NCI-H69 (cell line): Measurements from ENCODE around the gene PTPRN2.
"Not testable (repeated sequence)": the region's sequence is repeated elsewhere in the genome, so short reads cannot be mapped to it uniquely, and the experiment has no call there.

Experiments
- DNase-seq: peaks from one replicate; lab custom pipeline; 2025; lab: John Stamatoyannopoulos, UW

PTPRN2 gene

DNA sequence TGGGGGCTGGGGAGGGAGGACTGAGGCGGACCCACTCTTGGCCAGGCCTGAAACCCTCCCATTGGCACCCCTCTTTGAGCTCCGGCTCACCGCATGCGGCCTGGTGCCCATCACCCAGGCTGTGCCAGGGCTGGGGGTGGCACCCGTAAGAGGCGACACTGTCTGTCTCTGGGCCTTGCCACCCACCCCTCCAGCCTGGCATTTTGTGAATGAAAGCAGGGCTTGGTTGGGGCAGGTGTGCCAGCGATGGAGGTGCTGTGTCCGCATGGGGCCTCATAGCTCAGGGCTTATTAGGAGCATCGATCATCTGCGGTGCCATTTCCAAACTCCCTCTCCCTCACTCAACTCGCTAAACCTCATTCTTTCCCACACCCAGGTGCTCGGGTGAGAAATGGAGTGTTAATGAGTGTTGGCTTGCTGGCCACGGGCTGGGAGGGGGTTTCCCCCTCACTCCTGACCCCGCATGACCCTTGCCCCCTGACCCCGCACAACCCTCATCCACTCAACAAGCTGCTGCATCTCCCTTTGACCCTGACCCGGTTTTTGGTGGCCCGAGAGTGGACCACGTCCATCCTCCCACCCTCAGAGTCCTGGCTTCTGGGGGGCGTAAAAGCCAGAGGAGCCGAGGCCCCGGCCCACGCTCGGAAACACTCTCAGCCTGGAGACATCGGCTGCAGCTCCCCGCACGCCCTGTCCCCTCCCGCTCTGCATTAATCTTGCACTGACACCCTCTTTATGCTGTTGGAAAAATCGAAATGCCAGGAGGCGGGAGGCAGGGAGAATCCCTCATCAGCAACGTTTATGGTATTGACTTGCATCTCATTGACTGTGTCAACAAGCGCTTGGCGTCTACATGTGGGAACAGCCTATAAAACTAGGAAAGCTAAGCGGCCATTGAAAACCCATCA, 1089.6 kb downstream of the PTPRN2 start:
- DNase-seq = no peak

DNA sequence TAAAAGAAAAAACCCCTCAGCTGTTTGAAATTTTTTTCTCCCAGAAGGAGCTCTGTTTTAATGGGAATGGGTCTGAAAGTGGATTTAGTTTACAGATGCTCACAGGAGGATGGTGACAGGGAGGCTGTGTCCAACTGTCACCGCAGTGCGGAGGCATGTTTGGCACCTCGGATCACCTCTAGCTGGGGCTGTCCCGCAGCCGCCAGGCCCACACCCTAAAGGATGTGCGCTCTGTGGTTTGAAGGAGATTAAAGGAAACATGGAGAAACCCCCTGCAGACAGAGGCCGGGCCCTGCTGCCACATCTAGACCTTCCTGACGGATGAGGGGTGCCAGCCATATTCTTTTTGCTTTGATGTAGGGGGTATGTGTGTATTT, 1090.3 kb downstream of the PTPRN2 start:
- no peak for DNase-seq

DNA sequence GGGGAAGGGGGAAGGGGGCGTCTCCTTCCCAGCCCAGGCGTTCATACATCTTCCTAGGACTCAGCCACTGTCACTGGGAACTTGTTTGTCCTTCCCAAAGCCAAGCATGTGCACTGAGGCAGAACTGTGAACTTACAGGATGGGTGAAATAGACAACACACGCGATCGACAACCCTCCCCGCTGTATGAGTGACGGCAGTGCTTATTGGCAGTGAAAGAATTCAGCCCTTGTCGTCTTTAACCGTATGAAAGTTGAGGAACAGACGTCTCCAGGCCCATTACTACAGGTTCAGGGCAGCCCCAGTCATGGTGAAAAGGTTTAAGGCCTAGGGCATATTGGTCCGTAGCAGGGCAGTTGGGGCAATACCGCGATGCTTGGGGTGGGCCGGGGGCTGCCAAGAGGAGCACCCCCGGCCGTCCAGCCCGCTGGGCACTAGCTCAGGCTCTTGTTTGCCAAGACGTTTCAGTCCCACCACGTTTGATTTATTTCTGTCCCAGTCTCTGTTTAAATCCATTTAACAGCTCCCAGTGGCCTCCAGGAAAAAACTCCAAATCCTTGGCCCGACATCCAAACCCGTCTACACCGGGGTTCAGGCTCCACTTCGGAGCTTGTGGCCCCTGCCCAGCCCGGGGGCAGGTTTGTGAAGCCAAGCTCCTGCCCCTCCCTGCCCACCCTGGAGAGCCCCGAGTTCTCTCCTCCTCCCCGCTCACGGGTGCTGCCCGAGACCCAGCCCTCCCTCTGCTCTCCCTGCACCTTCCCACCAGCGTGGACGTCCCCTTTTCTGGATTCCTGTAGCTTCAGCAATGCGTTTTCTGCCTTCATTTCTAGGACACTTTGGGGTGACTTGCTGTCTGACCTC, 1091.0 kb downstream of the PTPRN2 start:
- no peak for DNase-seq

DNA sequence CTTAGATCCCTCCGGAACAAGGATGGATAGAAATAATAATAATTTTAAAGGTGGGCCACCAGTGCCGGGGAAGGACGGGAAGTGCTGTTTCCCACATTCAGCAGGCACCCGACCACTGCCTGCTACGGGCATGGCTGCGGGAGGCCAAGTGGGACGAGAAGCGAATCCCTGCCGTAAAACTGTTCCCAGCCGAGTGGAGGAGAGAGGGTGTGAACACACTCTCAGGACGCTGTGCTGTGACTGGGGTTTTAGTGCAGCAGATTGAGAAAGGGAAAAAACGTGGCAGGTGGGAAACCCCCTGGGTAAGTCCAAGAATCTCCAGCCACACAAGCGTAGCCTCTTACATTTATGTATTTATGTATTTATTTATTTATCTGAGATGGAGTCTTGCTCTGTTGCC, 1092.0 kb downstream of the PTPRN2 start:
- no peak for DNase-seq

DNA sequence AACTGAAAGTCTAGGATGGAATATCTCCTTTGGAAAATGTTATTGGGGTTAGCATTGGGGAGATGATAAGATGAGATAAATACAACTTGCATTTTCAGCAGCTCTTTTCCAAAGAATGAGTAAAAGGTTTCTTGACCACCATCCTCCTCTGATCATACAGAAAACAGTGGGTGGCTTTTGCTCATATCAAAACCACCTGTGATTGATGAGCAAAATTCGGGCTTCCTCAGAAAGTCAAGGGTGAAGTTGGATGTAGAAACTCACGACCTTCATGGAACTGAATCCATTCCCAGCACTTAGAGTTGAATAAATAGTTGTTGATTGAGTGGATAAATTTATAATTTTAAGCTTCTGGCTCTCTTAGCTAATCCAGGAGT, 1092.5 kb downstream of the PTPRN2 start:
- DNase-seq = no peak

DNA sequence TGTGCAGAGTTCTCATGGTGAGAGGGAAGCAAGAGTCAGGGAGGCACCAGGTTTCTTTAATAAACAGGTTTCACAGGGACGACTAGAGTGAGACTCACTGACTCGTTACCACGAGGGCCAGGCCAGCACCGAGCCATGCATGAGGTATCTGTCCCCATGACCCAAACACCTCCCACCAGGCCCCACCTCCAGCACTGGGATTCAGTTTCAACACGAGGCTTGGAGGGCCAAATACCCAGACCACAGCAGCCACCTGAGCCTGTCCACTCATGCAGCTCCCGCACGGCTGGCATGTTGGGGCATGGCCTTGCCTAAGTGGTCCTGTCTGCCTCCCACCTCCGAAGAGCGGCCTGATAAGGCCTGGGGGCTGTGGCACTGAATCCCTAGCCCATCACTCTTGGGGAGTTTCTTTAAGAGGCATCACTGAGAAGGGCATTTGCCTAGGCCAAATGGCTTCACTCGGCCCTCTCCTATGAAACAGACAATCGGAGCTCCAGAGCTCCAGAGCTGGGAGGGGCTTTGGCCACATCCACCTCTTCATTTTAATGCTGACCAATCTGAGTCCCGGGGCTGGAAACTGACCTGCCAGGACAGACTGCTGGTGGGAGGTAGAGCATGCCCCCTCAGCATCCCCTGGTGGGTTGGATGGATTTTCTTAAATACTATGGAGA, 1093.0 kb downstream of the PTPRN2 start:
- no peak for DNase-seq

DNA sequence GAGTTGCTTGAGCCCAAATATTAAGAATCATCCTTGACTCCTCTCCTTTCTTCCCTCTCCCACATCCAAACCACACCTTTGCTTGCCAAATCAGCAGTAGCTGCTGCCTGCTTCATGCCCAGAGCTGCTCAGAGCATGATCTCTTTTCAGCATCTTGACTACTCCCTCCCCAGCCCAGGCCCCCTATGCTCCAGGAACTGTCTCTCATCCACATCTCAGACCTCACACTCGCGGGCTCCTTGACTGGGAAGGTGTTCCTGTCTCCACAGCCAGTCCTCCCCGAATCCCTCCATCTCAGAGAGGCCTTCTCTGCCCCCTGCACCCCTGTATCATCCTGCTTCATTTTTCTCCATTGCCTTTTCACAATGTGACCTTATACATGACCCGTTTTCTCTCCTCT, 1093.8 kb downstream of the PTPRN2 start:
- no peak for DNase-seq

DNA sequence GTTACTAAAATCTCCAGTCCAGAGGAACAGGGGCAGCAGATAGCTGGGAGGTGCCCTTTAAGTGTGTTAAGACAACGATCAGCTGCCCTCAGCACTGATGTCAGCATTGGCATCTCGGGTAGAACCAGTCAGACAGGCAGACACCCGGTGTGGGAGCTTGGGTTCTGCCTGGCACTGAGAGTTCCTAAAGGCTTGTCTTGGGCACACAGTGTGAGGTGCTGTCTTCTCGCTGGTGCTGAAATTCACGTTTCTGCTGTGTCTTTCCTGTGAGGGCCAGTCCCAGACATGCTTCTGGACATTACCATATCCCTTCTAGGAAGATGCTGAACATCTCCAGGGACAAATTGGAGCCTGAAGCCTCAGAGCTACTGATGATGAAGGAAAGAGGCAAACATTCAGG, 1094.6 kb downstream of the PTPRN2 start:
- no peak for DNase-seq

DNA sequence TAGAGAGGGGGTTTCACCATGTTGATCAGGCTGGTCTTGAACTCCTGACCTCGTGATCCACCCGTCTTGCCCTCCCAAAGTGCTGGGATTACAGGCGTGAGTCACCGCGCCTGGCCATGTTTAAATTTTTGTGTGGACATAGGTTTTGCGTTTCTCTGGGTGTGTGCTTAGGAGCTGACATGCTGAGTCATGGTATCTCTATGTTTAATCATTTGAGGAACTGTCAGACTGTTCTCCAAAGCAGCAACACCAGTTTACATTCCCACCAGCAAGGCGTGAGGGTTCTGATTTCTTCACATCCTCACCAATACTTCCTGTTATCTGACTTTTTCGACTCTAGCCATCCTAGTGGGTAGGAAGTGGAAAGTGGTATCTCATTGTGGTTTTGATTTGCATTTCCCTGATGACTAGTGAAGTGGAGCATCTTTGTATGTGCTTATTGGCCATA, 1097.1 kb downstream of the PTPRN2 start:
- DNase-seq = no peak

DNA sequence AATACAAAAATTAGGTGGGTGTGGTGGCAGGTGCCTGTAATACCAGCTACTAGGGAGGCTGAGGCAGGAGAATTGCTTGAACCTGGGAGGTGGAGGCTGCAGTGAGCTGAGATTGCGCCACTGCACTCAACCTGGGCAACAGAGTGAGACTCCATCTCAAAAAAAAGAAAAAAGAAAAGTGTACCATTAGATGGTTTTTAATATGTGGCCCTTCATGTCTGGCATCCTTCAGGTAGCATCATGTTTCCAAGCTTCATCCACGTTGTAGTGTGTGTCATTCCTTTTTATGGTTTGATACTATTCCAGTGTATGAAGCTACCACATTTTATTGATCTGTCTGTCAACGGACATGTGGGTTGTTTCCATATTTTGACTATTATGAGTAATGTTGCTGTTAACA, 1097.8 kb downstream of the PTPRN2 start:
- not testable (repeated sequence) for DNase-seq
